HG03135 (cell line): Measurements from ENCODE around the gene LCN15.
"Not testable (repeated sequence)": the region's sequence is repeated elsewhere in the genome, so short reads cannot be mapped to it uniquely, and the experiment has no call there.

Experiments
- ATAC-seq: cut with Tn5 transposase; IDR thresholded peaks from one replicate; pipeline ENCODE4 v1.9.1; 2021; ENCODE audit warnings: mild to moderate bottlenecking, moderate library complexity; ENCODE audit not compliant: unreplicated experiment

LCN15 gene

GRCh38 chr9:136775191-136775590, 10.9 kb upstream of the LCN15 start:
- no peak for ATAC-seq

DNA sequence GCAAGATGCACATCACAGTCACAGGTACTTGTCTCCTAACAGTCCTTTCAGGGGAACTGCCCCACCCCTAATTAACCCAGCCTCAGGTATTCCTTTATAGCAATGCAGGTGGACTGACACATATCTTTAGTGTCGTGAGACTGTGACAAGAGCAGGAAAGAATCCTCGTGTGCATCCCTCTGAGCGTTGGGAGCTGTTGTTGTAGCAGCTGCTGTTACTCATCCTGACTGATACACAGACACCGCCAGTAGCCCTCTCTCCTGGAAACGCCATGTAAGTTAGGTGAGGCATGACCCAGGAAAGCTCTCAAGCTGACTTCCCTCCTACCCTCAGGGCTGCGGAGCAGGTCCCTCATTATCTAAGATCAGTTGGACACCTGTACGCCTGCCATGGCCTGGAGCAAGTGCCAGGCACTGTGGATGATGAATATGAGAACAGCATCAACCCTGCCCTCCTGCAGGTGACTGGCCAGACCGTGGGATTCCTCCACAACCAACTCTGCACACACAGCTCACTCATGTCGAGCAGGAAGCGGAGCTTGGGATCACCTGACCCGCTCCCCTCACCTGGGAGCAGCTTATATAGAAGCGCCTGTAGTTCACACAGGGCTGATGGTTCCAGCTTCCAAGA, 10.2 kb upstream of the LCN15 start:
- ATAC-seq, result no peak

DNA sequence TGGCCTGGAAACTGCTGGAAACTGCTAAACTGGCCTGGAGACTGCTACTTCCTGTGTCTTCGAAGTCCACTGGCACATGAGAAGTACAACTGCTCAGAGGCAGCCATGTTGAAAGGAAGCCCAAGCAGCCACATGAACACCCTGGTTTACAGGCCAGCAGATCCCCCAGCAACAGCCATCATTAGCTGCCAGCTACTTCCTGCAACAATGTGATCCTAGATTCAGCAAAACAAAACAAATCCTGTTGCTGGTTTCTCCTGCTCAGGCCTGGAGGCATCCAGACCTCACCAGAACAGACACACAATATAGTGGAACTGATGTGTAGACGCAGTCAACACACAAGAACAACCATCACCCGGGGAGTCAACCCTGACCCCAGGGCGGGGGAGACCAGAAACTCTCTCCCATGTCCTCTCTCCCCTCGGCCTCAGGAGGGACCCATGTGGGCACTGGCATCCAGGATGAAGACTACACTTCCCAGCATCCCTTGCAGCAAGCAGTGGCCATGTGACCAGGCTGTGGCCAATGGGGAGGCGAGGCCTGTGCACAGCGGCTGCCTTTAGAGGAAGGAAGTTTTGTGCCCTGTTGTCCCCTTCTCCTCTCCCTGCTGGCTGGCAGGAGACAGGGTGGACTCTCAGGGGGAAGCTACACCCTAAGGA, 9.2 kb upstream of the LCN15 start:
- ATAC-seq, result no peak

GRCh38 chr9:136771907-136772415, 7.6 kb upstream of the LCN15 start:
- ATAC-seq, result no peak

DNA sequence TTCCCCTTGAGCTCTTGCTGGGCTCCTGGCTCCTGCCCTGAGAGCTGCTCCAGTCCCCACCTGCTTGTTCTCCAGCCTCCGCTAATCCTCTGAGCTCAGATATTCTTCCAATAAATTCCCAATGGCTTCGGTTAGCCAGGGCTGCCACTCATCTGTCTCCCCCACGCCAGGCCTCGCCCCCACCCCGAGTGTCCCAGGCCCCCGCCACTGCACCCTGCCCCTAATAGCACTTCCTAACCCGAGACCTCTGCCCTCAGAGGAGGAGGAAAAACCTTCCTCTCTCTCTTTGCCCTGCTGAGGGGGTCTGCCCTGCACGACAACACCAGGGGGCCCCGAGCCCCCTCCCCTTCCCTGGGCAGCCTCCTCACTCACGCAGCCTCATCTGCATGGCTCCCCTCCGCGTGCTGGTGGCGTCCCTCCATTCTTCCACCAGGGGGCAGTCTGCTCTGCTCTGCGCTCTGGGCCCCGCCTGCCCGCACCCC, 5.4 kb upstream of the LCN15 start:
- no peak for ATAC-seq

- ATAC-seq, result not testable (repeated sequence)
Observed at GRCh38 chr9:136766410-136767120, 2.2 kb upstream of the LCN15 start.

- not testable (repeated sequence) for ATAC-seq
Observed at GRCh38 chr9:136765745-136766409, 1.6 kb upstream of the LCN15 start.

DNA sequence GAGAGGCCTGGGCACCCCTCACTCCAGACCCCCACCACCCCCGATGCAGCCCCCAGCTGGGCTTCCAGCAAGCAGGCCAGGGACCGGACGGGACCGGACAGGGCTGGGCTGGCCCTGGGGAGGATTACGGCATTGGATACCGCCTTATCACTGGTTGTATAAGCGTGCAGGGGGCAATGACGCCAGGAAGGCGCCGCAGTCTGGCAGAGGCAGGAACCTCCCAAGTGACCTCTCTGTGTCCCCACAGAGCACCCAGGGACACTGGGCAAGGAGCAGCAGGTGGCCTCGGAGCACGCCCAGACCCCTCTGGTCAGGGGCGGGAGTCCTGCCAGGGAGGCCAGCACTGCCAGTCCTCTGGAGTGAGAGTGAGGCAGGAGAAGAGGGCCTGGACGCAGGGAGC, 723 bp upstream of the LCN15 start:
- no peak for ATAC-seq

- no peak for ATAC-seq
Observed at GRCh38 chr9:136763649-136764035, 676 bp downstream of the LCN15 start.

- no peak for ATAC-seq
Observed at GRCh38 chr9:136762915-136763648, 1.2 kb downstream of the LCN15 start.

GRCh38 chr9:136762221-136762691, 2.1 kb downstream of the LCN15 start:
- ATAC-seq, result no peak

DNA sequence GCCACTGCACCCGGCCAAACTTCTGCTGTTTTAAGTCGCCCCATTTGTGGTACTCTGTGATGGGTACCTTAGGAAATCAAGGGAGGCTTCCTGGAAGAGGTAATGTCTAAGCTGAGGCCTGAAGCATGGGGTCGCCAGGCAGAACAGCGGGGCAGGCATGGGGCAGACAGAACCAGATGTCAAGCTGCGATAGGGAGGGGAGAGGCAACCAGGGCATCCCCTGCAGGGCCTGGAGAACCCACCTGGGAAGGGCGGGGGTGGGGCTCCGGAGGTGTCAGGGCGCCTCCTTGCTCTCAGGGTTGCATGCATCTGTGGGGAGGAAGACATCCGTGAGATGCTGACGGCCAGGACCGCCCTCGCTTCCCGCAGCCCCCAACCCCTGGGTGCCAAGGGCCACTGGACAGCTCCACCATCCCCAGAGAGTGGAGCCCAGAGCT, 2.8 kb downstream of the LCN15 start:
- no peak for ATAC-seq

GRCh38 chr9:136760834-136761544, 3.3 kb downstream of the LCN15 start:
- not testable (repeated sequence) for ATAC-seq

DNA sequence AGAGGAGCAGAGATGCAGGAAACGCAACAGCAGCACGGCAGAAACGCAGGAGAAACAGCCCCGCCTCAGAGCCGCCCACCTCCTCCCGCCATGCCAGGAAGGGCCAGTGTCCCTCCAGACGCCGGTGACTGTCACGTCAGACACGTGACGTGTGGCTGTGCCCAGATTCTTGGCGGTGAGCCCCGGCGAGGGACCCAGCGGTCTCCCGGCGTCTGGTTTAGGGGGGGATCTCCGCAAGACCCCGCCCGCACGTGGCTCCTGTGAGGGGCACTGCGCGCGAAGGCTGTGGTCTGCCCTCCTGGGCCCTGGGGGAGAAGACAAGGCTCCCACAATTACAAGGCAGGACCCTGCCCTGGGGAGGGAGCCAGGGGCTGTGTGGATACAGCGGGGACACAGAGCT, 3.9 kb downstream of the LCN15 start:
- no peak for ATAC-seq

GRCh38 chr9:136759436-136760325, 4.6 kb downstream of the LCN15 start:
- no peak for ATAC-seq

- no peak for ATAC-seq
Observed at GRCh38 chr9:136759001-136759400, 5.3 kb downstream of the LCN15 start.

DNA sequence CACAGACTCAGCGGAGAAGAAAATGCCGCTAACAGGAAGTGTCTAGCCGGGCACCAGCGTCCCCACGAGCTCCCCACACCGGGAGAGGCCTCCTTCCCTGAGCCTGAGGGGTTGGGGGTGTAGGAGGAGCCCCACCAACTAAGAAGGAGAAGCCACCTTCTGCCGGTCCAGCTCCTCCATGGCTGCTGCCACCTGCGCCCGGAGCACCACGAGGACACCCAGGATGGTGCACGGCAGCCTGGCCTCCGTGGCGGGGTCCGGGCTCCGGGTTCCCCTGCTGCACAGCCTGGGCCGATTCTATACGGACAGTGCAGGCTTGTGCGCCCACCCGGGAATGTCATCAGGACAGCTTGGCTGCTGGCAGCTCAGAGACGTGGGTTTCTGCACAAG, 6.6 kb downstream of the LCN15 start:
- ATAC-seq, result no peak

DNA sequence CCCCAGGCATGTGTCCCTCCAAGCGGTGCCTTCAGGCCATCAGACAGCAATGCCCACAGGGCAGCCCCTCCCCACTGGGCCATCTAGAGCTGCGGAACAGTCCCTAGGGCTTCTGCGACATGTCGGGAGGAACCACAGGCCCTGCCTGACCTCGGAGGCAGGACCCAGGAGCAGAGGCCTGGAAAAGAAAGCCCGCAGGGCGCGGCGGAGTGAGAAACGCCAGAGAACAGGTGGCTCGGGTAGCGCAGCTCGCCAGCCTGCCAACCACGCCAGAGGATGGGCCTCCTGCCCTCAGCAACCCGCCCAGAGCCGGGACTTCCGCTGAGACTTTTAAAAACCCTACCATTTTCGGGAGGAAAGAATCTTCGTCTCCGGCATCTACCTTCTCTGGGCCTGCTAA, 7.0 kb downstream of the LCN15 start:
- ATAC-seq, result no peak

- ATAC-seq, result no peak
Observed at GRCh38 chr9:136756836-136757235, 7.5 kb downstream of the LCN15 start.
